GM12801 (cell line): ENCODE results near the gene PARVA.

Experiments
- CTCF ChIP-seq: IDR thresholded peaks from one replicate; pipeline ENCODE4 v1.5.1; 2011; ENCODE audit warnings: control low read depth; ENCODE audit not compliant: insufficient read length; ENCODE audit errors: extremely low read depth

PARVA gene

GRCh38 chr11:12393691-12394090, 16.3 kb downstream of the PARVA start:
- TF ChIP-seq CTCF: no peak

DNA sequence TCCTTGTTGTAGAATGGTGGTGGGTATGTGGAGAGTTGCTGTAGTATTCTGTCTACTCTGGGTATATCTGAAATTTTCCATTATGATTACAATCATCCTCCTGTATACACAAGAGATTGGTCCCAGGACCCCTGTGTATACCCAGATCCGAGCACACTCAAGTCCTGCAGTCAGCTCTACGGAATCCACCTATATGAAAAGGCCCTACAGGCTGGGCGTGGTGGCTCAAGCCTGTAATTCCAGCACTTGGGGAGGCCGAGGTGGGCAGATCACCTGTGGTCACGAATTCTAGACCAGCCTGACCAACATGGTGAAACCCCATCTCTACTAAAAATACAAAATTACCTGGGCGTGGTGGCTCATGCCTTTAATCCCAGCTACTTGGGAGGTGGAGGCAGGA, 17.2 kb downstream of the PARVA start:
- no peak for TF ChIP-seq CTCF

DNA sequence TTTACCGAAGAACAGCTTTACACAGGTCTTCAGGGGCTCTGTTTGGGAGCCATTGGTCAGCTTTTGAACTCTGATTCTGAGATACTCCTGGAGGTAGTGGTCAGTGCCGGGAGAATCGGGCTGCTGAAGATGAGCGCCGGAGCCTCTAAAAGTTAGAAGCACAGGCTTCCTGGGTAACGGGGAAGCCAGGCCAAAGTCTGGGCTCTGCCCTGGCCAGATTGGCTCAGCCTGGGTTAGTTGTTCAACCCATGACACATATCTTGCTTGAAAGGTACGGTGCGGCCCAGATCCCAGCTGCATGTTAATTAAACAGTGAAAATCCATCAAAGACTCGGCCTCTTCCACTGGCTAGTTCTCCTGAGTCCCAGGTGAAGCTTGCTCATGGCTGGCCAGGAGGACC, 18.0 kb downstream of the PARVA start:
- TF ChIP-seq CTCF: no peak

- no peak for TF ChIP-seq CTCF
Observed at GRCh38 chr11:12397931-12398334, 20.6 kb downstream of the PARVA start.

DNA sequence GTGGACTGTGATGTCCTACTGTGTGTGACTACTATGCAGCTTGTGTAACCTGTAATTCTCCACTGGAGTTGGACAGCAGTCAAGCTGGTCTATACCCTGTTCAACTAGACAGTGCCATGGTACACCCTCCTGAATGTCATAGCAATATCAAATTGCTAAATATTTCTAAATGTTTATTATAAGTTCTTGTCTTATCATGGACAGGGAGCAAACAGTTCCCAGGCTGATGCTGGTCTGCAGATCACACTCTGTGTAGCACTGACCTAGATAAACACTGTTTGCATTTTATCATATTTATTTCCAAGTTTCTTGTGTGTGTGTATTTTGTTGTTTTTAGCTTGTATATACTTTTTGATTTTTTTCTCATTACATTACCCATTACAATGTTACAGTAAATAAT, 22.0 kb downstream of the PARVA start:
- TF ChIP-seq CTCF: no peak

GRCh38 chr11:12402025-12402424, 24.7 kb downstream of the PARVA start:
- TF ChIP-seq CTCF: no peak

DNA sequence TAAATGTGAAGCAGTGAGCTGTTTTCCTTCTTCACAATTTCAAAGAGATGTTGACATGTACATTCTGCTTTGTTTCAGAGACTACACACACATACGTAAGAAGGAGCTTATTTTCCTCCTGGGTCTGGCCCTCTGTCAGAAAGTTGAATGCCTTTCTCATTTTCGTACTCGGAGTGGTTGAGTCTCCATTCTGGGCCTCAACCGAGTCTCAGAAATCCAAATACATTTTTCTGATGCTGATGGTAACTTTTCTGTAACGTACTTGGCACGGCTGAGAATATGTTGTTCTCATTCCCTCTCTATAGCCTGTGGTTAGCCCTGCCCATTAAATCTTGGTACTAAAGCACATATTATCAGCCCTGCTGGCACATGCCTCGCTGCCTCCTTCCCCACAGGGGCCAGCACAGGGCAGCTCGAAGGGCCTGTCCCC, 25.3 kb downstream of the PARVA start:
- TF ChIP-seq CTCF: no peak

DNA sequence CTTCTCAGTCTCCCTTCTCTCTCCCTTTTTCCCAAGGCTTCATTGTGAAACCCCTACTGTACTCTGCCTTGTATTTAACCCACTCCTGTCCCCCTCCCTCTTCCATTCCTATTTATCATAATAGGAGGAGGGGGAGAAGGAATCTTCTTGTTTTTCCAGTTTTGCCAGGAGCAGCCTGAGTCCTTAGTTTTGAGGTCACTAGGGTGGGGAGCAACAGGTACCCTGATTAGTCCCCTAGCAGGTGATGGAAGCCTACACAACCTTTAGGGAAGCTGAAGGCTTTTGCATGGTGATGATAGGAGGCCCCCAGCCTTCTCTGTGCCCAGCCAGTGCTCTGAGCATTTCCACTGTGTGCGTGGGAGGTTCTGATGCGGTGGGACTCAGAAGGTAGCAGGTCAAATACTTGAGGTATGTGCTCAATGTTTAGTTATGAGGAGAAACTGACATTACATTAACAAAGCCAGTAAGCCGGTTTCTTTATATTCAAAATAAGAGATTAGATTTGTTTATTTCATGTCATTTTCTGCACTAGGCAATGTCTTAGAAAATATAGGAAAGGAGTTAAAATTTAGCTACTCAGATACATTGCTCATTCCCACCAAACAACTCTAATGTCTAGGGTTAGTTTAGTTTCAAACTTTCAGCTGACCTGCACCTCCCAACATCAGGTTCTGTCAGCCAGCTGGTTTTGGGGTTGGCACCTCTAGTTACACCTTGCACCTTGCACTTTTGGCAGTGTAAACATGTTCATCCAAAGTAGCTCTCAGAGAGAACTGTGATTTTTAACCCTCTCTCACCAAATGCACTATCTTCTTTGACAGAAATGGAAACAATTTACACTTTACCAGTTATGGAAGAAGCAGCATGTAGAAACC, 26.0 kb downstream of the PARVA start:
- no peak for TF ChIP-seq CTCF
